Activated naive CD8-positive, alpha-beta T cell treated with anti-CD3 and anti-CD28 coated beads, Interleukin-2, amount 10 ng/mL, durations not matched to agents 7 days and 5 days (primary cell): ENCODE measurements around the gene TNS3. TPM values are rescaled to one million over a fixed set of nuclear protein-coding genes. Genes with fewer than 3 reads are reported as not detected.

ENCODE experiments used
- ATAC-seq: fragments of 150-1000 bp; cut with Tn5 transposase; one replicate; pipeline ENCODE4 v1.10.0; 2021; ENCODE audit warnings: low read depth, moderate library complexity
- POLR2A ChIA-PET: fragments of 350-600 bp; sonication (Branson Sonifier 250); formaldehyde crosslinking; loops from one replicate; lab custom pipeline; 2021; ENCODE audit warnings: antibody characterized with exemption; lab: Charles Lee
- DNase-seq: peaks from one replicate; pipeline ENCODE4 v3.0.0; 2021
- H3K27ac Mint-ChIP-seq: one replicate; pipeline ENCODE4 v1.8.0; 2022; ENCODE audit warnings: mild to moderate bottlenecking, mixed read lengths
- H3K27me3 Mint-ChIP-seq: one replicate; pipeline ENCODE4 v1.8.0; 2022; ENCODE audit warnings: mild to moderate bottlenecking, moderate library complexity, mixed read lengths
- H3K36me3 Mint-ChIP-seq: one replicate; pipeline ENCODE4 v1.8.0; 2021; ENCODE audit warnings: mild to moderate bottlenecking, mixed read lengths
- H3K4me1 Mint-ChIP-seq: one replicate; pipeline ENCODE4 v1.8.0; 2021; ENCODE audit warnings: mixed read lengths
- H3K4me3 Mint-ChIP-seq: one replicate; pipeline ENCODE4 v1.8.0; 2022; ENCODE audit warnings: mild to moderate bottlenecking, moderate library complexity, mixed read lengths
- H3K9me3 Mint-ChIP-seq: one replicate; pipeline ENCODE4 v1.8.0; 2021; ENCODE audit warnings: mixed read lengths
- total RNA-seq, 2 experiments: library from RNA; stranded (reverse); gene quantifications; one replicate each; pipeline ENCODE4 v1.2.3, GENCODE V29; 2021

Gene TNS3
- total RNA-seq, 2 experiments from 2014 or later: 1.1 to 2.0 TPM

DNA sequence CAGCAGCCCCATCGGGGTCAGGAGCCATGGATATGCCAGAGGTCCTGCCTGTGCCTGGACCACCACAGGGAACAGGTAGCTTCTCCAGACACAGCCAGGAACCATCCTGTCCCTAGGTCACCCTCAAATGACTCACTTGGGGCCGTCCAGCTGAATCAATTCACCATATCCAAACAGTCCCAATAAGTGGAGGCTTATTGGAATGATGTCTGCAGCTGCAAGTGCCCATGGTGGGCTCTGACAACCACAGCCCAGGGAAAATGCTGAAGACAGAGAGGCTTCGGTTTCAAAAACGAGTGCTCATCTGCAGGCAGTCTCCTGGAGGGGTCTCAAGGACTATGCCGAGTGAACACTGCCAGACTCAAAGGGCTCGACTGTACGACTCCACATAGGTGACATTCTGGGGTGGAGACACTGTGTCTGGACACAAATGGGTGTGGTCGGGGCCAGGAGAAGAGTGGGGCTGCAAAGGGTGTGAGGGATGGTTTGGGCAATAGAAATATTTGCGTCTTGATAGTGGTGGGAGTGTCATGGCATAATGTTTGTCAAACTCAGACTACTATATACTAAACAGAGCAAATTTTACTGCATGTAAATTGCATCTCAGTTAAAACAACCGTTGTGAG lies 204.8 kb downstream of the TNS3 start:
- Mint-ChIP-seq H3K27me3 (no peaks in the 10 kb centered on the region), H3K9me3 (no peaks in the 10 kb centered on the region), H3K4me3 (no peak overlapping the region), H3K36me3 (no peaks in the 10 kb centered on the region), H3K27ac (no peak overlapping the region), H3K4me1 (no peaks in the 10 kb centered on the region)
- ATAC-seq (no peak), DNase-seq (no peak)
- POLR2A ChIA-PET: no interaction called here

DNA sequence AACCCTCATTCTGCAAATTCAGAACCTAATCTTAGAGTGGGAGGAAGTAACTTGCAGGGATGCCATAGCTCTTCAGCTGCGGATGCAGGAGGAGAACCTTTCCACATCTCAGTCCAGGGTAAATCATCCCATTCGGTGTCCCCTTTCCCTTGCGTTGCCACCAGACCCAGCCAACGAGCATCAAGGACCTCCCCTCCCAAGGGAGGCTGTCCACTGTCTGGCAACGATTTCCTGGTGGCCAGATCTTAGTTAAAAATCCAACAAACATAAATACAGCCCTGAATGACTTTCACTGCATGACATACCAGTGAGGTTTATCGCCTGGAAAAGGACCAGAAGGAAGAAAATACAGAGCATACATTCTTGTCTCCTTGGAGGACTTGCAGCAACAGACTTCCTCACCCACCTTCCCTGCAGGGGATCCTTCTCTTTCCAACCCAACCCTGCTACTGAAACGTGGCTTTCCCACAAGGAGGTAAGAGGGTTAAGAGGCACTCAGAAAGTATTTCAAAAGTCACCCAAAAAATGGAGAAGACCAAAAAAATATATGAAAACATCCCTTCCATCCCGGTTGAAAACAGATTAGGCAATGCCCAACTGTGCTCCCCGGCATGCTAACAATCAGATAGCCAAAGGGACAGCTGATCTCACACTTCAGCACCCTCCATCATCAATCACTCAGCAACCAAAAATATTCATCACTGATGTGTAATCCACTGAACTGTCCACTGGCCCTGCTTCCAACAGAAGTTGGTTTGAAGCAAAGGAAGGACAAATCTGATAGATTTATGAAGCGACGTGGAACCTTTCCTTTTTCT lies 206.6 kb downstream of the TNS3 start:
- no peak overlapping the region for H3K4me3 Mint-ChIP-seq
- H3K9me3 Mint-ChIP-seq: no peaks in the 10 kb centered on the region
- H3K27me3 Mint-ChIP-seq: no peaks in the 10 kb centered on the region
- no peaks in the 10 kb centered on the region for H3K36me3 Mint-ChIP-seq
- POLR2A ChIA-PET: no interaction called here
- ATAC-seq: no peak
- no peak for DNase-seq
- no peak overlapping the region for H3K27ac Mint-ChIP-seq
- no peaks in the 10 kb centered on the region for H3K4me1 Mint-ChIP-seq

DNA sequence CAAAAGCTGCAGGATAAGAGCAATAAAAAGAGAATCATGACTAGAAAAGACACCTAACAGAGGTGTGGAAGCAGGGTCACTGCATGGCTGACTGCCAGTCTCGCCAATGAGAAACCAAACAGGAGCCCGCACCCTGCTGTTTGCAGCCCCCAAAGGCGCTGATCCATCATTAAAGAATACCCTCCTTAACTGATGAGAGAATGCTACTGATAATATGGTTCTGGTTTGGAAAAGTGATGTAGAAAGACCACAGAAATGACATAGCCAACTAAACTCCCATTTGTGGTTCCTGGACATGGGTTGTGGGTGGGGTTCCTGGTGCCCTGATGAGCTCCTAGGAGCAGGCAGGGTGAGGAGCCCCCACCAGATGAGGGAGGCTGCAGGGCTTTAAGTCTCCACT lies 207.4 kb downstream of the TNS3 start:
- Mint-ChIP-seq H3K36me3 (no peaks in the 10 kb centered on the region), H3K4me1 (no peaks in the 10 kb centered on the region), H3K9me3 (no peaks in the 10 kb centered on the region), H3K4me3 (no peak overlapping the region), H3K27ac (no peak overlapping the region), H3K27me3 (no peaks in the 10 kb centered on the region)
- DNase-seq: no peak
- no peak for ATAC-seq
- POLR2A ChIA-PET: no interaction called here

DNA sequence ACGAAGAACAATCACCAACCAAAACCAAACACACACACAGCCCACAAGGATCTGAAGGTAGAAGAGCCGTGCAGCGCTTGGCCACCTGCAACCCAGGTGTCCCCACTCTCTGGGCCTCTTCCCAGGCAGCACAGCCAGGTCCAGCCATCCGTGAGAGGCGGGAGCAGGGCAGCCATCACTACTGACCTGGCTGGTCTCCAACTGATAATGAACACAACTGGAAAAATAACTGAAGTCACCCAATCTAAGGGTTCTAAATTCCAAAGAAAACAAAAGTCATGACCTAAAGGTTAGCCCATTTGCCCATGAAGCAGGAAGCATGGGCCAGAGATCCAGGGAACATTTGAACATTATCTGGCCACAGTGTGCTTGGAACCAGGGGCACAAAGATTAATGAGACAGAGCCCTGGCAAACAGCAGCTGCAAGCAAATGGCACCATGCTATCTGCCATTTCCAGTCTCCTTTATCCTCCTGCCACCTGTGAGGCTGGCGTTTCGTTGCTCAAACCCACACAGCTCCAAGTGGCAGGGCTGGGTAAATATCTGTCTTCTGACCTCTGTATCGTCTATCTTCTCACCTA lies 207.9 kb downstream of the TNS3 start:
- POLR2A ChIA-PET: no interaction called here
- DNase-seq: no peak
- Mint-ChIP-seq H3K4me1 (no peaks in the 10 kb centered on the region), H3K27me3 (no peaks in the 10 kb centered on the region), H3K27ac (no peak overlapping the region), H3K9me3 (no peaks in the 10 kb centered on the region), H3K4me3 (no peak overlapping the region), H3K36me3 (no peaks in the 10 kb centered on the region)
- no peak for ATAC-seq

DNA sequence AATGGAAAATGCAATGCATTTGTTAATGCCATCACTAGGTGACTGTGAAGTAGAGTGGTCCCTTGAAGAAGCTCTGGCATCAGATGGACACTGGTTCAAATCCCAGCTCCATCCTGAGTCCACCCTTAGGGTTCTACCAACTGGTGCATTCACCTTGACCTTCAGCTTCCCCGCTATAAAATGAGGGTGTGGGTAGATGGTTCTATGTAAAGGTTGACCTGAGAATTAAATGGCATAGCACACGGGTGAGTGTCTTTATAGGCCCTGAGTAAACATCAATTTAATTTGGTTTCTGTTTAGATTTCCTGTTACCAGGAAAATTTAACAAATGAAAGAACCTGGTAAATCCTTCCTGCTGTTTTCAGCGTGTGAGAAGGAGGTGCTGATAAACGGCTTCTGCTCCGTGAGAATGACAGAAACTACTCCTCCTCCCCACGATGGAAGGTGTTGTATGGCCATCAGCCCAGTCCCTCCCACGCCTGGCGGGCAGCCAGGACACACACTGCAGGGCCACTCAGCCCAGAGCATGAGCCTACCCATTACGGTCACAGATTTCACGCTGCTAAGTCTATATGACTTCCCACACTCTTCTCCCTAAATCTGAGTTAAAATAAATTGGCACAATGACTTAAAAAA lies 210.1 kb downstream of the TNS3 start:
- POLR2A ChIA-PET: no interaction called here
- DNase-seq (no peak), ATAC-seq (no peak)
- Mint-ChIP-seq H3K4me3 (no peak overlapping the region), H3K9me3 (no peaks in the 10 kb centered on the region), H3K27me3 (no peaks in the 10 kb centered on the region), H3K36me3 (no peaks in the 10 kb centered on the region), H3K27ac (no peak overlapping the region), H3K4me1 (no peaks in the 10 kb centered on the region)

DNA sequence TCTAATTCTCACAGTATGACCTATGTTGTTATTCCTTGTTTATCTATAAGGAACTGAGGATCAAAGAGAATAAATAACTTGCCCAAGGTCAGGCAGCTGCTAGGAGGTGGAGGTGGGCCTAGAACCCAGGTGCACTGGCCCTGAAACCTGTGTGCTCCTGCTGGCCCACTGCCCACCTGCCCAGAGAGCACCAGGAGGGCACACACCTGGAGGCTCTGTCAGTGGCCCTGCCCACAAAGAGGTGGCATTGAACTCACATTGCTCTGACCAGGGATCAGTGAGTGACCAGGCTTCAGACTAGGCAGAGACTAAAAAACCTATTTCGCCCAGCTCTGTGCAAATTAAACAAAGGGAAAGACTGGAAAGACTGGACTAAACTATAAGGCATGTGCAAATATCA lies 210.6 kb downstream of the TNS3 start:
- no peak overlapping the region for H3K4me3 Mint-ChIP-seq
- no peaks in the 10 kb centered on the region for H3K36me3 Mint-ChIP-seq
- no peaks in the 10 kb centered on the region for H3K4me1 Mint-ChIP-seq
- POLR2A ChIA-PET: no interaction called here
- DNase-seq: no peak
- H3K27me3 Mint-ChIP-seq: no peaks in the 10 kb centered on the region
- H3K27ac Mint-ChIP-seq: no peak overlapping the region
- no peaks in the 10 kb centered on the region for H3K9me3 Mint-ChIP-seq
- no peak for ATAC-seq

DNA sequence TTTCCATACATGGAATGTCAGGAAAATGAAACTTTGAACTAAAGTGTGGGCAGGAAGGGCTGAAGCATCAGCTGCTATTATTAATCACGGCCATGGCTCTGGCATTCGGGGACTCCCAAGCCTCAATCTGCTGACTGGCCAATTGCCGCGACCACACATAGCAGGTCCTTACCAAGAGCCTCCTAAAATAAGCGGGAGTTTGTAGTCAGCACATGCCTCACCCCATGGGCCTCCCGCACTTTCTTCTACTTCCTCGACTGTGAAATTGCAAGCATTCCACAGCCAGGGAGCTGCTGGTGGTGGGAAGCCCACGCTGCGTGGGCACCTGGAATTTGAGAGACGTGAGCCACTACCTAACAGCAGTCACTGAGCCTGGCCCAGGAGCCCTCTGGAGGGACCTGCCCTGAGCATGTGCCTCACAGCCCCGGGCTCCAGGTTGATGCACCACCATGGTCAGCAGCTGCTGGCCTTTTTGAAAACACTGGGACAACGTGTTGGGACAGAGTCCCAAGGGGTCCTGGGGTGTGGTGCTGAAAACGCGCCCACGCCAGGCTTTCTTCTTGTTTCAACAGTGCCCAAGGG lies 211.4 kb downstream of the TNS3 start:
- Mint-ChIP-seq H3K27me3 (no peaks in the 10 kb centered on the region), H3K4me3 (no peak overlapping the region), H3K4me1 (no peaks in the 10 kb centered on the region), H3K27ac (no peak overlapping the region), H3K36me3 (no peaks in the 10 kb centered on the region), H3K9me3 (no peaks in the 10 kb centered on the region)
- ATAC-seq (no peak), DNase-seq (no peak)
- POLR2A ChIA-PET: no interaction called here

DNA sequence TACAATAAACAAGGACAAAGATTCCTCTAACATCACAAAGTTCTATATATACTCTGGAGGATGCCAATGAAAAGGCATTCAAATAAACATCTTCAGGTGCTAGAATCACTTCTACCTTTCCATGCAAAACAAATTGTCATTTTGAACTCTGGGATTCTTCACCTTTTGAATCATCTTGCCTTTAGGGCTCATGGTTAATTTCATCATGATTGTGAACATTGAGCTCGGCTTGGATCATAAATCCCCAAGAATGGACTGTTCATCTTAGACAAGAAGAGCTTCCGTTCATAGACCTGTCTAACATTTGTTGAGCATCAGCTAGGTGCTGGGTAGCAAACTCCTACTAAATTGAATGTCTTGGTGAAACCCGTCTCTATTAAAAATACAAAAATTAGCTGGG lies 212.2 kb downstream of the TNS3 start:
- Mint-ChIP-seq H3K27ac (no peak overlapping the region), H3K9me3 (no peaks in the 10 kb centered on the region)
- POLR2A ChIA-PET: no interaction called here

DNA sequence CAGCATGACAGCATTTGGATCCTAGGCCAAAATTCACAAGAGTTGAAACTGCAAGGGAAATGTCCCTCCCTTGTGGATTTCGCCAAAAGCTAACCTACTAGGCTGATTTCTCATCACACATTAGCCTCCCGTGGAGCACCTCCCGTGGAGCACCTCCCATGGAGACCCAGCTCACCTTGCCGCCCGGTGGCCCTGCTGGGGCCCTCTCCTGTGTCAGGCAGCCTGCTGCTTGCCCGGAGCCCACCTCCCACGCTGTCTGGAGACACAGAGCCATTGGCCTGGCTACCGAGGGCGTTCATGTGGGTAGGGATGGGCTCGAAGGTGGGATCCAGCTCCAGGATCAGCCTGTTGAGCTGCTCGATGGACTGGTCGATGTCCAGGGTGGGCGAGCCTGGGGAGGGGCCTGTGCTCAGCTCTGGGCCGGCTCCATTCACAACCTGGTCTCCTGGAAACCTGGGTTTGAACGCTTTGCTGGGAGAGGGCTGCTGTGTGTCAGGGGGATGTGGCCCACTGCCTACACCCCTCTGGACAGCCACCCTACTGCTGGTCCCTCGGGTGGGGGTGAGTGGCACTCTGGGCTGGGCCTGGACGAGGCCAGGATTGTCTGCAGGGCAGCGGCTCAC lies 213.6 kb downstream of the TNS3 start:
- DNase-seq (no peak), ATAC-seq (no peak)
- Mint-ChIP-seq H3K9me3 (no peaks in the 10 kb centered on the region), H3K4me3 (no peak overlapping the region), H3K27ac (no peak overlapping the region), H3K27me3 (no peaks in the 10 kb centered on the region), H3K36me3 (no peaks in the 10 kb centered on the region), H3K4me1 (no peaks in the 10 kb centered on the region)
- POLR2A ChIA-PET: no interaction called here

More for the DNA sequence above, 212.2 kb downstream of the TNS3 start:
- DNase-seq (no peak), ATAC-seq (no peak)
- Mint-ChIP-seq H3K27me3 (no peaks in the 10 kb centered on the region), H3K4me1 (no peaks in the 10 kb centered on the region), H3K36me3 (no peaks in the 10 kb centered on the region), H3K4me3 (no peak overlapping the region)

DNA sequence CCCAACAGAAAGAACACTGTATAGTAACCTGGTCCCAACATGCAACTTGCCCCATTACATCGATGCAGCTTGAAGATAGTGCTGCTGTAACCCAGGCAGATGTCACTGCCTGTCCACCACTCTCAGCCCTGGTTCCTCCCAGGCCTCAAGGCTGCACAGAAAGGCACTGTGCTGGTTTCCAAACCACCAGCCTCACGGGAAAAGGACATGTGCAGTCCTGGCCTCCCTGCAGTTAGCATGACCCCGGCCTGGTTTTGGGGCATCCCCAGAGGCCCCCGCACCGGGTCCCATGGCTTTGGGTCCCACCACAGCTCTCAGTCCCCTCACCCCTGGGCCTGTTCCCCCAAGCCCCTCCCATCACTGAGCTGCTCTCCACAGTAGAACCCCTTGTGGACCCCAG lies 214.5 kb downstream of the TNS3 start:
- no peaks in the 10 kb centered on the region for H3K27me3 Mint-ChIP-seq
- POLR2A ChIA-PET: no interaction called here
- H3K4me1 Mint-ChIP-seq: no peaks in the 10 kb centered on the region
- ATAC-seq: no peak
- H3K27ac Mint-ChIP-seq: no peak overlapping the region
- H3K36me3 Mint-ChIP-seq: no peaks in the 10 kb centered on the region
- no peak for DNase-seq
- H3K4me3 Mint-ChIP-seq: no peak overlapping the region
- H3K9me3 Mint-ChIP-seq: no peaks in the 10 kb centered on the region

DNA sequence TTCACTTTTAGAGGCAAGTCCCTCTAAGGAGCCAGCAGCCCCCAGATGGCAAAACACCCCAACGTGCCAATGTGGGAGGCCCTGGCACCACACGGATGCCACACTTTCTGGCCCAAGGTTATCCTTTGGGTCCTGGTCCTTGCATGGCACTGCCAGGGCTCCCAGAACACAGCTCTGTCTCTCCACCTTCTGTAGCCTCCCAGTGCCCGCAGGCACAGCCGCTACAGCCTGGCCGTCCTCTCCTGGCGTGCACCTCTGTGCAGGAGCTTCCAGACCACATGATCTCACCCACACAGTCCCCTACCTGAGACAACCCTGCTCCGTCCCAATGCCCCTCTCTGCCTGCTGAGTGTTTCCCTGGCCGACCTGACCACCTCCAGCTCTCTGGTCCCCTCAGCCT lies 215.0 kb downstream of the TNS3 start:
- Mint-ChIP-seq H3K4me3 (no peak overlapping the region), H3K9me3 (no peaks in the 10 kb centered on the region), H3K27ac (no peak overlapping the region)

DNA sequence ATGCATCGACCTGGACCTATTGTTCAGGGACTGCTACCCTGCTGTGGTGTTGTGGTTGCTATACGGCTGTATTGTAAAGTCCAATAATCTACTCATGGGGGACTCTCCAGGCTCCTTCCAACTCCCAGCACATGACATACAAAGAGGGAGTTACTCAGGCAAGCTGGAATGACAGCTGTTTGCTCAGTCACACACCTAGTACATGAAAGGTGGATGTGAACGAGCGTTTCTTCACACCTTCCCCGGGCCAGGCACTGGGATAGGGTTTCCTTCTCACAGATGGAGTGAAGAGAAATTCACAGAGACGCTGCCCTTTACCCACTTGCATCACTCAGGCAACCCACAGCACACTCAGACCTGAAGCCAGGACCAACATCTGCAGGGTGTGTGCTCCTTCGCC lies 215.7 kb downstream of the TNS3 start:
- no peaks in the 10 kb centered on the region for H3K36me3 Mint-ChIP-seq
- H3K9me3 Mint-ChIP-seq: no peaks in the 10 kb centered on the region
- no peak for DNase-seq
- POLR2A ChIA-PET: no interaction called here
- no peak overlapping the region for H3K27ac Mint-ChIP-seq
- H3K4me3 Mint-ChIP-seq: no peak overlapping the region
- no peaks in the 10 kb centered on the region for H3K4me1 Mint-ChIP-seq
- no peaks in the 10 kb centered on the region for H3K27me3 Mint-ChIP-seq
- no peak for ATAC-seq

More for the DNA sequence above, 215.0 kb downstream of the TNS3 start:
- POLR2A ChIA-PET: no interaction called here
- Mint-ChIP-seq H3K36me3 (no peaks in the 10 kb centered on the region), H3K27me3 (no peaks in the 10 kb centered on the region), H3K4me1 (no peaks in the 10 kb centered on the region)
- no peak for ATAC-seq
- DNase-seq: no peak

DNA sequence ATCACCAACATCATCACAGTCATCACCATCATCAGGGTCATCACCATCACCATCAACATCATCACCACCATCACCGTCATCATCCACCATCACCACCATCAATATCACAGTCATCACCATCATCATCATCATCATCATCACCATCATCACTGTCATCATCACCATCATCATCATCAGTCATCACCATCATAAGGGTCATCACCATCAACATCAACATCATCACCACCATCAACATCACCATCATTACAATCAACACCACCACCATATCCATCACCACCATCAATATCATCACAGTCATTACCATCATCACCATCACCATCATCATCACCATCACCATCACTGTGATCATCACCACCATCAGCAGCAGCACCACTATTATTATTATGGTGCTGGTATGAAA lies 218.9 kb downstream of the TNS3 start:
- ATAC-seq: no peak
- Mint-ChIP-seq H3K4me3 (no peak overlapping the region), H3K27me3 (no peaks in the 10 kb centered on the region), H3K9me3 (no peaks in the 10 kb centered on the region), H3K4me1 (no peaks in the 10 kb centered on the region), H3K27ac (no peak overlapping the region), H3K36me3 (no peaks in the 10 kb centered on the region)
- no peak for DNase-seq
- POLR2A ChIA-PET: no interaction called here
